ENCODE results near the gene ARPC2. TPM values are rescaled to one million over a fixed set of nuclear protein-coding genes. Genes with fewer than 3 reads are reported as not detected.

The ARPC2 gene
- total and polyA plus RNA-seq, 4 donors: 58.1 to 83.6 (median 73.7) TPM

DNA sequence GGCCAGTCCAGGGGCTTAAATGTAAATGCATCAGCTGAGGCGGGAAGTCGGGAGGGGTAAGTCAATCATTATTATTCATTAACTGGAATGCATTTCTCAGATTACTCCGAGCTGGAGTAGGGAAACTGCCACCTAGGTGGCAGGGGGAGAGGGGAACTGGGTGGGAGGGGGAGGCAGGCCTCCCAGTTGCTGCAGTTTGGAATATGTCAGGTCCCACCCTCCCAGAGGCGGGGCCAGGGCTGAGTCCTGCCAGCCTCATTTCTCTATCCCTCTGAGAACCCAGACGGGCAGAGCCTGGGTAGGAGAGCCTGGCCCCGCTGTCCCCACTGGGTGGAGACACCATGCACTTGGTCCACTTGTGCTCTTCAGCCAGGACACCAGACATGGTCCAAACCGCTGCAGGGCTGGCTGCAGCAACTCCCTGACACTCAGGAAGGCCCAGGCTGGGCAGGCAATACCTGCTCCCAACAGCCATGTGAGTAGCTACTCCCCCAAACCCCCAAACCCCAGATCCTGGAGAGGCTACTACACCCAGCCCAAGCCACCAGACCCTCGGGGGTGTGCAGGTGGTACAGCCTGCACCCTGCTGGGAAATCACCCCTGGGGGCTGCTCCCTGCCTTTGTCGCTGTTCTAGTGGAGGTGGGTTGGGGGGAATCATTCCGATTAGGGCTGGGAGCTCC, 43.9 kb downstream of the ARPC2 start, which contains the start of gene GPBAR1:
GPBAR1 (plus strand) TSS at position 274 of the 681 bp plus-strand sequence. CDS start 1,710 bp downstream, outside the sequence.
- Histone ChIP-seq H3K9me3 (ENCODE audit: control insufficient read depth in 4 of 4, low read length in 3 of 4) (no peaks in the 10 kb centered on the region), H3K27me3 (ENCODE audit: control insufficient read depth in 4 of 4, insufficient read depth in 4 of 4, low read length in 3 of 4) (no peaks in the 10 kb centered on the region), H3K36me3 (ENCODE audit: control insufficient read depth in 4 of 4, insufficient read depth in 3 of 4, low read depth in 1 of 4, low read length in 3 of 4) (peaks cover 7 to 18% (median 8%) of the 10 kb centered on the region in 4 donors), H3K4me1 (ENCODE audit: control insufficient read depth in 4 of 4, insufficient read depth in 4 of 4, low read length in 3 of 4) (peaks cover 1 to 27% (median 14%) of the 10 kb centered on the region in 4 donors), H3K27ac (ENCODE audit: low read depth in 1 of 2, low read length in 2 of 2) (peak within 1 kb of the TSS; percentile 26 to 59), H3K9ac (ENCODE audit: low read depth in 1 of 2, low read length in 2 of 2) (no peak within 1 kb of the TSS), H3K4me3 (ENCODE audit: low read depth in 1 of 3, low read length in 3 of 3) (no peak within 1 kb of the TSS)
- 73% methylated on average over 10 of the region's 10 CpGs for WGBS
- no peak for DNase-seq (ENCODE audit: low spot score)
- TF ChIP-seq HNF4A (conservative IDR thresholded peaks at IDR 0.05) (peak in 1 of 2 donors; percentile 23), JUND (IDR thresholded peaks at IDR 0.05) (no peak), SP1 (IDR thresholded peaks at IDR 0.05) (no peak), RAD21 (IDR thresholded peaks at IDR 0.05) (peak in 1 of 2 donors; percentile 27), REST (IDR thresholded peaks at IDR 0.05) (no peak), YY1 (IDR thresholded peaks at IDR 0.05) (no peak)

DNA sequence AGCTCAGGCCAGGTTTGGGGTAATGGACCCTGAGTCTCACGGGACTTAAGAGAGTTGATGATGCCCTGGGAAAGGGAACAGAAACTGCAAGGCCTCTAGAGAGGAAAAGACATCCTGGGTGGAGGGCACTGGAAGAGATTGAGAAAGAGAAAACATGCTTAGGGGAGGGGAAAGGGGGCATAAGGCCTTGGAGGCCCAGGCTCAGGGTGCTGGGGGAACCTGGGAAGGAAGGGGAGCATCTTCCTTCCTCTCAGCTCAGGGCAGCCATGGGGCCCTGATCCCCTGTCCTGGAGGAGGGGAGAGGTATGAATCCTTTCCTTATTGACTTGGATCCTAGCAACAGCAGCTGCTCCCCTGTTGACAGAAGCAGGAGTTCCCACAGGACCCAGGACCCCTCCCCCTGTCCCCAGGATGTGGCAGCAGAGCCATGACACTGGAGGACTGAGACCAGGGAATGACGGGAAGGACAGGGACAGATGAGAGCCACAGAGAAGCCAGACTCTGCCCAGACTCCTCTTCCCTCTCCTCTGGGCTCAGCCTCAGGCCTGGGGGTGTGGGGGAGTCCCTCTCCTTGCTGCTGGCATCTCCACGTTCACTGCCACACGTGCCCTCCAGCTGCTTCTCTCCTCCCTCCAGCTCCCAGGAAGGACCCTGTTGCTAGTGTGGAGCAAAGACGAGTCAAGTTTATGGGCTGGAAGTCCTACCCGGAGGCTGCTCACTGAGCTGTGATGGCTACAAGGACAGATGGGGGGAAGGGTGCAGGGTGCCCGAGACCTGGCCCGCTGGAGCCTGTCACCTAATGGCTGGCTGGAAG, 44.6 kb downstream of the ARPC2 start:
- Histone ChIP-seq H3K9me3 (ENCODE audit: control insufficient read depth in 4 of 4, low read length in 3 of 4) (no peaks in the 10 kb centered on the region), H3K27me3 (ENCODE audit: control insufficient read depth in 4 of 4, insufficient read depth in 4 of 4, low read length in 3 of 4) (no peaks in the 10 kb centered on the region), H3K27ac (ENCODE audit: low read depth in 1 of 2, low read length in 2 of 2) (peak overlapping the region in 1 of 2 donors; percentile 26), H3K36me3 (ENCODE audit: control insufficient read depth in 4 of 4, insufficient read depth in 3 of 4, low read depth in 1 of 4, low read length in 3 of 4) (peaks cover 5 to 24% (median 10%) of the 10 kb centered on the region in 4 donors), H3K9ac (ENCODE audit: low read depth in 1 of 2, low read length in 2 of 2) (no peak overlapping the region), H3K4me3 (ENCODE audit: low read depth in 1 of 3, low read length in 3 of 3) (no peak overlapping the region), H3K4me1 (ENCODE audit: control insufficient read depth in 4 of 4, insufficient read depth in 4 of 4, low read length in 3 of 4) (peaks cover 1 to 35% (median 14%) of the 10 kb centered on the region in 4 donors)
- no peak for DNase-seq (ENCODE audit: low spot score)
- whole genome bisulfite sequencing: 74% methylated on average over 8 of the region's 8 CpGs
- TF ChIP-seq CTCF (IDR thresholded peaks at IDR 0.05; ENCODE audit: low read depth, low read length, missing input control) (no peak), SP1 (IDR thresholded peaks at IDR 0.05) (no peak), FOXA2 (IDR thresholded peaks at IDR 0.05) (no peak), NR2F2 (IDR thresholded peaks at IDR 0.05) (no peak), HNF4G (IDR thresholded peaks at IDR 0.05) (no peak), RXRA (IDR thresholded peaks at IDR 0.05) (no peak), TAF1 (conservative IDR thresholded peaks at IDR 0.05) (no peak), EGR1 (IDR thresholded peaks at IDR 0.05; ENCODE audit: low read depth in 2 of 2) (no peak), RAD21 (IDR thresholded peaks at IDR 0.05) (no peak), HNF4A (conservative IDR thresholded peaks at IDR 0.05) (no peak), FOXA1 (IDR thresholded peaks at IDR 0.05) (no peak)
- TF ChIP-seq, protein P1, sequence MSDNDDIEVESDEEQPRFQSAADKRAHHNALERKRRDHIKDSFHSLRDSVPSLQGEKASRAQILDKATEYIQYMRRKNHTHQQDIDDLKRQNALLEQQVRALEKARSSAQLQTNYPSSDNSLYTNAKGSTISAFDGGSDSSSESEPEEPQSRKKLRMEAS (IDR thresholded peaks at IDR 0.05): no peak
- TF ChIP-seq, protein P2, sequence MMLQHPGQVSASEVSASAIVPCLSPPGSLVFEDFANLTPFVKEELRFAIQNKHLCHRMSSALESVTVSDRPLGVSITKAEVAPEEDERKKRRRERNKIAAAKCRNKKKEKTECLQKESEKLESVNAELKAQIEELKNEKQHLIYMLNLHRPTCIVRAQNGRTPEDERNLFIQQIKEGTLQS (IDR thresholded peaks at IDR 0.05): no peak
- TF ChIP-seq, protein P3, sequence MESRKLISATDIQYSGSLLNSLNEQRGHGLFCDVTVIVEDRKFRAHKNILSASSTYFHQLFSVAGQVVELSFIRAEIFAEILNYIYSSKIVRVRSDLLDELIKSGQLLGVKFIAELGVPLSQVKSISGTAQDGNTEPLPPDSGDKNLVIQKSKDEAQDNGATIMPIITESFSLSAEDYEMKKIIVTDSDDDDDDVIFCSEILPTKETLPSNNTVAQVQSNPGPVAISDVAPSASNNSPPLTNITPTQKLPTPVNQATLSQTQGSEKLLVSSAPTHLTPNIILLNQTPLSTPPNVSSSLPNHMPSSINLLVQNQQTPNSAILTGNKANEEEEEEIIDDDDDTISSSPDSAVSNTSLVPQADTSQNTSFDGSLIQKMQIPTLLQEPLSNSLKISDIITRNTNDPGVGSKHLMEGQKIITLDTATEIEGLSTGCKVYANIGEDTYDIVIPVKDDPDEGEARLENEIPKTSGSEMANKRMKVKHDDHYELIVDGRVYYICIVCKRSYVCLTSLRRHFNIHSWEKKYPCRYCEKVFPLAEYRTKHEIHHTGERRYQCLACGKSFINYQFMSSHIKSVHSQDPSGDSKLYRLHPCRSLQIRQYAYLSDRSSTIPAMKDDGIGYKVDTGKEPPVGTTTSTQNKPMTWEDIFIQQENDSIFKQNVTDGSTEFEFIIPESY (IDR thresholded peaks at IDR 0.05): no peak
